Hepatocyte (in vitro differentiated cells): ENCODE data around the gene RABGAP1L.

ENCODE experiments used
- CTCF ChIP-seq: fragments of 200-600 bp; sonication (generic); IDR thresholded peaks from 2 replicates; pipeline ENCODE4 v1.5.1; 2016; ENCODE audit warnings: antibody characterized with exemption, mild to moderate bottlenecking; ENCODE audit not compliant: poor library complexity
- EZH2 ChIP-seq: fragments of 200-600 bp; sonication (generic); IDR thresholded peaks from 2 replicates; pipeline ENCODE4 v1.6.1; 2016; ENCODE audit warnings: antibody characterized with exemption, mild to moderate bottlenecking, borderline replicate concordance
- EZH2phosphoT487 ChIP-seq: fragments of 200-600 bp; sonication (generic); IDR thresholded peaks from one replicate; pipeline ENCODE4 v1.6.1; 2018; ENCODE audit warnings: antibody characterized with exemption, mild to moderate bottlenecking, low read depth, moderate library complexity; ENCODE audit not compliant: unreplicated experiment, severe bottlenecking

- TF ChIP-seq CTCF (no peak), EZH2phosphoT487 (no peak), EZH2 (no peak)
Observed at GRCh38 chr1:174890024-174890423, 730.7 kb downstream of the RABGAP1L start.
